ENCODE results near the gene AHSP.
"Not testable (repeated sequence)": the region's sequence is repeated elsewhere in the genome, so short reads cannot be mapped to it uniquely, and the experiment has no call there.

AHSP gene, protein sequence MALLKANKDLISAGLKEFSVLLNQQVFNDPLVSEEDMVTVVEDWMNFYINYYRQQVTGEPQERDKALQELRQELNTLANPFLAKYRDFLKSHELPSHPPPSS

DNA sequence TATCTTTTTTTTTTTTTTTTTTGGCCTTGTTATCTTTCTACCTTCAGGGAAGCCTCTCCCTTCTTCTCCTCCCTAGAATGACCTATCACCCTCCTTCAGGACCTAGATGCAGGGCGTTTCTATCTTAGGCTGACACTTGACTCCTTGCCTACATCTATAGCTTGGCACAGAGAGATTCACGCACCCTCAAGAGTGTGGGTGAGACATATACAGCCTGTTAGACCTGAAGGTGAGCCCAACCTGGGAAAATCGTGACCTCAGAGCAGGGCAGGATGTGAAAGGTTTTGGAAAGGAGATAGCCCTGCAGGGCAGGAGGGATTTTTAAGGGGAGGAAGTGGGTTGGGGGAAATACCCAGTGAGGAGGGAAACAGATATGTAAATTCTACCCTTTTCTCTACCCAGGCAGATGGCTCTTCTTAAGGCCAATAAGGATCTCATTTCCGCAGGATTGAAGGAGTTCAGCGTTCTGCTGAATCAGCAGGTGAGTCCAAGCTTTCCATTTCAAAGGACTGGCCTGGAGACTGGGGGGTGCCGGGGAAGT is at the start of gene AHSP:
Gene AHSP (plus strand): TSS at position 167 of the 541 bp plus-strand sequence. CDS start 240 bp downstream, at position 407.
- H3K9me3 Mint-ChIP-seq: no peaks in the 10 kb centered on the region
- CTCF ChIA-PET: interaction anchor here (0.7 kb wide), 1 partner anchor 371 kb away, joined by 3 read pairs; no protein-coding TSS in a partner anchor
- H3K27me3 Mint-ChIP-seq: peaks cover 32% of the 10 kb centered on the region
- no peak within 1 kb of the TSS for H3K27ac Mint-ChIP-seq
- no peaks in the 10 kb centered on the region for H3K36me3 Mint-ChIP-seq
- no peak for DNase-seq
- no peaks in the 10 kb centered on the region for H3K4me1 Mint-ChIP-seq
- no peak within 1 kb of the TSS for H3K4me3 Mint-ChIP-seq

DNA sequence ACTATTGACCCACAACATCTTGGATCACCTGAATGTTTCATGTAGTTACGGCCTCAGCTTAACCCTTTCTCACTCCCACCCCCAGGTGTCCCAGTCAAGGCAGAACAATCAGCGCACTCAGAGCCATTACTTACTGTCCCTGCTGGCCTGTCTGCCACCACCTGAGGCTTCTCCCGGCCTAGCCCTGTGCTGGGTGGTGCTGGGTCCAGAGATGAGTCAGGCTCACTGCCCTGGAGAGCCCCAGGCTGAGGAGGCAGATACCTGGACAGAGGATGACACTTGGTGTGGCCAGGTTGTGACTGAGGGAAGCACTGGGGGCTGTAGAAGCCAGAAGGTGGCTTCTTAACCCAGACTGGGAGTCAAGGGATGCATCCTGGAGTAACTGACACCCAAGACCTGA is 48.7 kb upstream of the AHSP start:
- DNase-seq: no peak
- H3K36me3 Mint-ChIP-seq: no peaks in the 10 kb centered on the region
- peaks cover 90% of the 10 kb centered on the region for H3K27me3 Mint-ChIP-seq
- no peak overlapping the region for H3K27ac Mint-ChIP-seq
- CTCF ChIA-PET: interaction anchor here (0.6 to 1.9 kb wide), 2 partner anchors 15 to 18 kb away, joined by 3 to 5 read pairs; no protein-coding TSS in a partner anchor
- H3K9me3 Mint-ChIP-seq: no peaks in the 10 kb centered on the region
- H3K4me1 Mint-ChIP-seq: peaks cover 23% of the 10 kb centered on the region
- no peak overlapping the region for H3K4me3 Mint-ChIP-seq

DNA sequence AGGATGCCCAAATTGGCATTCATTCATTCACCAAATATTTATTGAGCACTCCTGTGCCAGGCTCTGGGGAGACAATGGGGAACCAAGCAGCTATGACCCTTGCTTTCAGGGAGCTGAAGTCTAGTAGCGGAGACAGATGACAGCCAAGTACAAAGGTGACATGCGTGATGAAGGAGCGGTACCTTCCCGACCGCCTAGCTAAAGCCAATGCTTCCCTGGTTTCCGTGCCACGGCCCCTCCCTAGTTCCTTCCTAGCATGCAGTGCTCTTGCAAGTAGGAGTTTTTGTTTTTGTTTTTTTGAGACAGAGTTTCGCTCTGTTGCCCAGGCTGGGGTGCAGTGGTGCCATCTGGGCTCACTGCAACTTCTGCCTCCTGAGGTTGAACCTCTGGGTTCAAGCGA is 47.9 kb upstream of the AHSP start:
- Mint-ChIP-seq H3K4me3 (no peak overlapping the region), H3K4me1 (peaks cover 23% of the 10 kb centered on the region), H3K27me3 (peaks cover 90% of the 10 kb centered on the region), H3K36me3 (no peaks in the 10 kb centered on the region), H3K9me3 (no peaks in the 10 kb centered on the region), H3K27ac (no peak overlapping the region)
- CTCF ChIA-PET: interaction anchor here (1.1 kb wide), 1 partner anchor 389 kb away, joined by 3 read pairs; no protein-coding TSS in a partner anchor
- no peak for DNase-seq

DNA sequence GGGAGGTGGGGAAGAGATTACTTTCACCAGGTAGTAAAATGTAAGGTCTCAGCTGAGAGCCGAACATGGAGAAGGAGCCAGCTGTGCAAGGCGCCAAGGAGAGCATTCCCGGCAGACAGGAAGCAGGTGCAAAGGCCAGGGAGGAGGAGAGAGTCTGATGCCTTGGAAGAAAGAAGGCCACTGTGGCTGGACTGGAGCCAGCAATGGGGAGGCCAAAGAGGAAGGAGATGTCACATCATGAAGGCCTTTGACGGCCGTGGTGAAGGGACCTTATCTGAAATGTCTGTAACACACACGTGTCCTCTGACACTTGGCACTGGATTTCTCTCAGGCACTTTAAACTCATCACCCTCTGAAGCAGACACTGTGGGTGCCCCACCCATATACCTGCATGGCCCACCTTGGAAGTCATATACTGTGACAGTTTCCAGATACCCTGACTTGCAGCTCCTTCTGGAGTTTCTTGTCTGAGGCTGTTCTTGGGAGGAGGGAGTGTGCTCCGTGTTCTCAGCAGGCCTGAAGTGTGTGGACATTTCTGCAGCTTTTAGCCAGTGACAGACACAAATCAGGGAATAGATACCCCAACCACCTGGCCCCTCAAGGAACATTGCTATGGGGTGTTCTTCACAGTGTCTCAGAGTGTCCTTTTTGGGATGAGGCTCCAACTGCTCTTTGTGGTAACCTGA is 46.7 kb upstream of the AHSP start:
- Mint-ChIP-seq H3K4me1 (peaks cover 19% of the 10 kb centered on the region), H3K9me3 (no peaks in the 10 kb centered on the region), H3K4me3 (no peak overlapping the region), H3K27me3 (peaks cover 90% of the 10 kb centered on the region), H3K36me3 (no peaks in the 10 kb centered on the region), H3K27ac (no peak overlapping the region)
- DNase-seq: no peak
- CTCF ChIA-PET: interaction anchor here (1.1 kb wide), 1 partner anchor 387 kb away, joined by 3 read pairs; no protein-coding TSS in a partner anchor

DNA sequence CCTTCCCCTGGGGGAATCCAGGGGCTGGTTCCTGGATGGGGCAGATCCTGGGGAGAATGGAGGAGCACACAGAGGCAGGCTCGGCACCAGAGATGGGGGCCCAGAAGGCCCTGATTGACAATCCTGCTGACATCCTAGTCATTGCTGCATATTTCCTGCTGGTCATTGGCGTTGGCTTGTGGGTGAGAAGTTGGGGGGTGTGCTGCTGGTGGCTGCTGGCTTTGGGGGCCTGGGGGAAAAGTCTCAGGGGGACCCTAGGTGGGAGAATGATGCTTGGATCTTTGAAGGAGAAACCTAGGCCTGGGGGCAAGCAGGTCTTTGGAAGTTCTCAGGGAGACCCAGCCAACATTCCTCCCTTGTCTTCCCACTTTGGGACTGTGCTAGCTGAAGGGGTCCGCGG is 44.6 kb upstream of the AHSP start, which contains the start of gene SLC5A2:
Gene SLC5A2 (plus strand): TSS at position 43 of the 400 bp plus-strand sequence. CDS start 14 bp downstream, at position 57.
- Mint-ChIP-seq H3K9me3 (no peaks in the 10 kb centered on the region), H3K4me1 (peaks cover 15% of the 10 kb centered on the region), H3K27me3 (peaks cover 89% of the 10 kb centered on the region), H3K36me3 (no peaks in the 10 kb centered on the region), H3K4me3 (no peak within 1 kb of the TSS), H3K27ac (no peak within 1 kb of the TSS)
- CTCF ChIA-PET: interaction anchor here (0.7 kb wide), 1 partner anchor 24 kb away, joined by 3 read pairs; no protein-coding TSS in a partner anchor
- no peak for DNase-seq

DNA sequence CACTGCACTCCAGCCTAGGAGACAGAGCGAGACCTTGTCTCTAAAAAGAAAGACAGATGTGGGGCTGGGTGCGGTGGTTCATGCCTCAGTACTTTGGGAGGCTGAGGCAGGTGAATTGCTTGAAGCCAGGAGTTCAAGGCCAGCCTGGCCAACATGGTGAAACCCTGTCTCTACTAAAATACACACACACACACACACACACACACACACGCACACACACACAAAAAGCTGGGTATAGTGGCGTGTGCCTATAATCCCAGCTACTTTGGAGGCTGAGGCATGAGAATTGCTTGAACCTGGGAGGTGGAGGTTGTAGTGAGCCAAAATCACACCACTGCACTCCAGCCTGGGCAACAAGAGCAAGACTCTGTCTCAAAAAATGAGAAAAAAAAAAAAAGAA is 43.7 kb upstream of the AHSP start:
- H3K27ac Mint-ChIP-seq, CTCF ChIA-PET, H3K36me3 Mint-ChIP-seq, DNase-seq, H3K9me3 Mint-ChIP-seq, H3K4me3 Mint-ChIP-seq: not testable (repeated sequence)
- Mint-ChIP-seq H3K27me3 (peaks cover 79% of the 10 kb centered on the region), H3K4me1 (peaks cover 14% of the 10 kb centered on the region)

DNA sequence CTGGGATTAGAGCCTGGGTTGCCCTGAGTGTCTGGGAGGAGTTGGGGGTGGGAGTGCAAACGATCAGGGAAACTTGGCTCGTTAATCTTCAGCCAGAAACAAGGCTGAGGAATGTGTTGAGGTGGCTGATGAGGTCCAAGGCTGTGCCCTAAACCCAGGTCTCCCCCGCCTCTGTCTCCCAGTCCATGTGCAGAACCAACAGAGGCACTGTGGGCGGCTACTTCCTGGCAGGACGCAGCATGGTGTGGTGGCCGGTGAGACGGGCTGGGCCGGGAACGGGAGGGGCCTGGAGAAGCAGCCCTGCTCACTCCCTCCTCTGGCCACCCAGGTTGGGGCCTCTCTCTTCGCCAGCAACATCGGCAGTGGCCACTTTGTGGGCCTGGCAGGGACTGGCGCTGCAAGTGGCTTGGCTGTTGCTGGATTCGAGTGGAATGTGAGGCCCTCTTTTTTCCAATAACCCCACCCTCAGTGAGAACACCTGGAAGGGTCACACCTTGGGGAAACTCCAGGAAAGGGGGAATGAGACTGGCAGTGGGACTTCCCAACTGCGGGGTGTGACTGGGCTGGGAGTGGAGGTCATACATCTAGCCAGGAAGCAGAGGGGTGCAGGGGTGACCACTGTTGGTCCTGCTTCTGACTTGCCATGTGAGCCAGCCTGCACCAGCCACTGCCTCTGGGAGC is 43.1 kb upstream of the AHSP start:
- no peak overlapping the region for H3K4me3 Mint-ChIP-seq
- DNase-seq: no peak
- H3K4me1 Mint-ChIP-seq: peaks cover 16% of the 10 kb centered on the region
- no peak overlapping the region for H3K27ac Mint-ChIP-seq
- no peaks in the 10 kb centered on the region for H3K9me3 Mint-ChIP-seq
- H3K36me3 Mint-ChIP-seq: no peaks in the 10 kb centered on the region
- H3K27me3 Mint-ChIP-seq: peaks cover 73% of the 10 kb centered on the region
- CTCF ChIA-PET: interaction anchor here (0.9 kb wide), 1 partner anchor 385 kb away, joined by 3 read pairs; no protein-coding TSS in a partner anchor

DNA sequence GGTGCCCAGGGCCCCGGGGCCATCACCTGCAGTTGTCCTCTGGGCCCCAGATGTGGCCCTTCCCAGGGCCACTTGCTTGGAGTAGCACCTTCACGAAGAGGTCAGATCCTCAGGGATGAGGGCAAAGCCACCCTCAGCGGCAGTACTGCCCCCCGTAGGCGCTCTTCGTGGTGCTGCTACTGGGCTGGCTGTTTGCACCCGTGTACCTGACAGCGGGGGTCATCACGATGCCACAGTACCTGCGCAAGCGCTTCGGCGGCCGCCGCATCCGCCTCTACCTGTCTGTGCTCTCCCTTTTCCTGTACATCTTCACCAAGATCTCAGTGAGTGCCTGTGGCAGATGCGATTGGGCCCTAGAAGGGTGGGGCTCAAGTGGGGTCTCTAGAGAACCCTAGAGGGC is 42.1 kb upstream of the AHSP start:
- Mint-ChIP-seq H3K27me3 (peaks cover 69% of the 10 kb centered on the region), H3K4me1 (peaks cover 17% of the 10 kb centered on the region), H3K4me3 (no peak overlapping the region), H3K36me3 (no peaks in the 10 kb centered on the region), H3K9me3 (no peaks in the 10 kb centered on the region), H3K27ac (no peak overlapping the region)
- CTCF ChIA-PET: interaction anchor here (0.9 kb wide), 1 partner anchor 384 kb away, joined by 3 read pairs; no protein-coding TSS in a partner anchor
- DNase-seq: no peak

DNA sequence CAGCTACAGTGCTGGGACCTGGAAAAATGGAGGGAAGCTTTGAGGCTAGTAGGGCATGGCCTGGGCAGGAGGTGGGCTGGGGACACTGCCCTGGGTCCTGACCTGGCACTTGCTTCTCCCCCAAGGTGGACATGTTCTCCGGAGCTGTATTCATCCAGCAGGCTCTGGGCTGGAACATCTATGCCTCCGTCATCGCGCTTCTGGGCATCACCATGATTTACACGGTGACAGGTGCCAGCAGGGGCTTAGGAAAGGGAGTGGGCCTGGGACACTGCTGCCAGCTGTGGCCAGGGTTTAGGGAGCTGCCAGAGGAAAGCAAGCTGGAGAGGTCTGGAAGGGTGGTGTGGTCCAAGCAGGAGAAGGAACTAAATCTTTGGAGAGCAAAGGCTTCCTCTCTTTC is 41.7 kb upstream of the AHSP start:
- Mint-ChIP-seq H3K4me1 (peaks cover 17% of the 10 kb centered on the region), H3K27me3 (peaks cover 64% of the 10 kb centered on the region), H3K4me3 (peak overlapping the region; percentile 44), H3K36me3 (no peaks in the 10 kb centered on the region), H3K9me3 (no peaks in the 10 kb centered on the region), H3K27ac (peak overlapping the region; percentile 50)
- DNase-seq: no peak
- CTCF ChIA-PET: interaction anchor here (0.9 kb wide), 1 partner anchor 383 kb away, joined by 3 read pairs; no protein-coding TSS in a partner anchor

DNA sequence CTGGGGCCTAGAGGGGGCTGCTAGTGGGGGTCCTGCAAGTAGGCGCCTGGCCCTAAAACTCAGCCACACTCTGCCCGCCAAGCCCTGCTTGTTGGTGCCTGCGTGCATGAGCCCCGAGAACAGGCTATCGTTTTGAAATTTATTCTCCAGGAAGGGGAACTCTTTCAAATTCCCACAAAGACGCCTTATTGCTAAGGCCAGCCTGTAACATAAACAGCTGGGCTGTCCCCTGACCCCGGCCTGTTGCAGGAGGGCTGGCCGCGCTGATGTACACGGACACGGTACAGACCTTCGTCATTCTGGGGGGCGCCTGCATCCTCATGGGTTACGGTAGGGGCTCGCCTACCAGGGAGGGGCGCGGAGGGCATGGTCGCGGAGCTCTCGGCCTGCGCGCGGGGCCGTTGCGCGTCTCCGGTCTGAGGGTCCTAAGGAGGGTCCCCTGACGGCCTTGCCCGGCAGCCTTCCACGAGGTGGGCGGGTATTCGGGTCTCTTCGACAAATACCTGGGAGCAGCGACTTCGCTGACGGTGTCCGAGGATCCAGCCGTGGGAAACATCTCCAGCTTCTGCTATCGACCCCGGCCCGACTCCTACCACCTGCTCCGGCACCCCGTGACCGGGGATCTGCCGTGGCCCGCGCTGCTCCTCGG is 40.5 kb upstream of the AHSP start:
- Mint-ChIP-seq H3K36me3 (no peaks in the 10 kb centered on the region), H3K27me3 (peaks cover 56% of the 10 kb centered on the region), H3K9me3 (no peaks in the 10 kb centered on the region), H3K27ac (no peak overlapping the region), H3K4me1 (peaks cover 17% of the 10 kb centered on the region), H3K4me3 (peak overlapping the region; percentile 78)
- no peak for DNase-seq
- CTCF ChIA-PET: interaction anchor here (0.8 kb wide), 1 partner anchor 13 kb away, joined by 3 read pairs; no protein-coding TSS in a partner anchor

DNA sequence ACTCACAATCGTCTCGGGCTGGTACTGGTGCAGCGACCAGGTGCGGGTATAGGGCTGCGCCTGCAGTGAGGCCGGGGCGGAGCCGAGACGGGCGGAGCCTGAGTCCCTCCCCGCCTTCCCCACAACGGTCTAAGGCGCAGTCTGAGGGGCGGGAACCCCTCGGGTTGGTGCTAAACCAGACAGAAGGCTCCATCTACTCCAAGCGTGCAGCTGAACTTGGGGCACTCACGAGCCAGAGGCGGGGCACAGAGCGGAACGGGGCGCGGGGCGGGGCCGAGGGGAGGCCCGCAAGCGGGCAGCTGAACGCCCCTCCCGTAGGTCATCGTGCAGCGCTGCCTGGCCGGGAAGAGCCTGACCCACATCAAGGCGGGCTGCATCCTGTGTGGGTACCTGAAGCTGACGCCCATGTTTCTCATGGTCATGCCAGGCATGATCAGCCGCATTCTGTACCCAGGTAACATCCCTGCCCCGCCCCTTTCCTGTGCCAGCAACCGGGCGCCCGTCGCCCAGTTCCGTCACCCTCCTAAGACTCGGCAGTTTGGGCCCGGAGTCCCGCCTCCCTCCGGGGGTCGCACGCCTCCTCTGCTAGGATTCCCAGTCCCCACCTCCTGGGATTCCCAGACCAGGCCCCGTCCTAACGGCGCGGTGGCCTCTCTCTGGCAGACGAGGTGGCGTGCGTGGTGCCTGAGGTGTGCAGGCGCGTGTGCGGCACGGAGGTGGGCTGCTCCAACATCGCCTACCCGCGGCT is 39.8 kb upstream of the AHSP start:
- Mint-ChIP-seq H3K9me3 (no peaks in the 10 kb centered on the region), H3K36me3 (peaks cover 3% of the 10 kb centered on the region), H3K4me3 (peak overlapping the region; percentile 78), H3K4me1 (peaks cover 17% of the 10 kb centered on the region), H3K27me3 (peaks cover 49% of the 10 kb centered on the region), H3K27ac (peak overlapping the region; percentile 12)
- CTCF ChIA-PET: interaction anchor here (0.8 kb wide), 1 partner anchor 12 kb away, joined by 3 read pairs; no protein-coding TSS in a partner anchor
- peak; percentile 80 for DNase-seq

DNA sequence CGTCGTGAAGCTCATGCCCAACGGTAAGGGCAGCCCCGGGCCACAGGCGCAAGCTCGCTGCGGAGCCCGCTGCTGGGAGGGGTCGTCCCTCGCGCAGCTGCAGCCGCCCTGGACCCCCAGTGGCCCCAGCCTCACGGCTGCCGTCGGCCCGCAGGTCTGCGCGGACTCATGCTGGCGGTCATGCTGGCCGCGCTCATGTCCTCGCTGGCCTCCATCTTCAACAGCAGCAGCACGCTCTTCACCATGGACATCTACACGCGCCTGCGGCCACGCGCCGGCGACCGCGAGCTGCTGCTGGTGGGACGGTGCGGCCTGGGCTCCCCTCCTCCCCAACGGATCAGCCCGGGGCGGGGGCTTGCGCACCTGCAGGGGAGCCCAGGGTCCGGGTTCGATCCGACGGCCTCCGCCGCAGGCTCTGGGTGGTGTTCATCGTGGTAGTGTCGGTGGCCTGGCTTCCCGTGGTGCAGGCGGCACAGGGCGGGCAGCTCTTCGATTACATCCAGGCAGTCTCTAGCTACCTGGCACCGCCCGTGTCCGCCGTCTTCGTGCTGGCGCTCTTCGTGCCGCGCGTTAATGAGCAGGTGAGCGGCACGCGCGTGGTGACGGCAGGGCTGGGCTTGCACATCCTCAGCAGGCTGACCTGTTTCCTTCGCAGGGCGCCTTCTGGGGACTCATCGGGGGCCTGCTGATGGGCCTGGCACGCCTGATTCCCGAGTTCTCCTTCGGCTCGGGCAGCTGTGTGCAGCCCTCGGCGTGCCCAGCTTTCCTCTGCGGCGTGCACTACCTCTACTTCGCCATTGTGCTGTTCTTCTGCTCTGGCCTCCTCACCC is 39.0 kb upstream of the AHSP start:
- CTCF ChIA-PET: no interaction called here
- Mint-ChIP-seq H3K4me3 (peak overlapping the region; percentile 78), H3K4me1 (peaks cover 17% of the 10 kb centered on the region), H3K36me3 (peaks cover 3% of the 10 kb centered on the region), H3K27ac (no peak overlapping the region), H3K27me3 (peaks cover 43% of the 10 kb centered on the region), H3K9me3 (no peaks in the 10 kb centered on the region)
- DNase-seq: no peak

DNA sequence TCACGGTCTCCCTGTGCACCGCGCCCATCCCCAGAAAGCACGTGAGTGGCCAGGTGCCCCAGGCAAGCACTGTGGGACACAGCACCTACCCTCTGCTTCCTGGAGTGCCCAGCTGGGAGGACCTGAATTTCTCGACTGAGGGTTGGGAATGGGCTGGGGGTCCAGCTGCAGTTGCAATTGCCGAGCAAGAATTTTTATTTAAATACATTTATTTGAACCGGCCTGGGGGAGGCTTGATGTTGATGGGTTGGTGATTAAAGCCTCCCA is 38.5 kb upstream of the AHSP start:
- Mint-ChIP-seq H3K36me3 (peaks cover 3% of the 10 kb centered on the region), H3K9me3 (no peaks in the 10 kb centered on the region)
- CTCF ChIA-PET: no interaction called here

More for the DNA sequence above, 38.5 kb upstream of the AHSP start:
- Mint-ChIP-seq H3K27ac (no peak overlapping the region), H3K4me3 (peak overlapping the region; percentile 21), H3K27me3 (peaks cover 37% of the 10 kb centered on the region), H3K4me1 (peaks cover 17% of the 10 kb centered on the region)
- no peak for DNase-seq

All from activated naive CD4-positive, alpha-beta T cell treated with anti-CD3 and anti-CD28 coated beads, Interleukin-2, amount 10 ng/mL, durations not matched to agents 7 days and 5 days (primary cell).